H1 (cell line): ENCODE results near the gene MRPL43. TPM values are rescaled to one million over a fixed set of nuclear protein-coding genes. Genes with fewer than 3 reads are reported as not detected.
A peak's percentile ranks its signal among the peaks of the same experiment; 100 is the strongest.

Experiments
- CTCF ChIA-PET: fragments of 300-600 bp; sonication (Branson Sonifier 250); formaldehyde crosslinking; loops from one replicate; lab custom pipeline; 2021; ENCODE audit not compliant: partially characterized antibody; lab: Charles Lee
- POLR2A ChIA-PET: fragments of 300-600 bp; sonication (Branson Sonifier 250); formaldehyde crosslinking; loops from one replicate; lab custom pipeline; 2021; ENCODE audit warnings: inconsistent platforms; ENCODE audit not compliant: partially characterized antibody; lab: Charles Lee
- DNase-seq, 2 experiments: peaks; one replicate each; pipeline versions ENCODE4 v3.0.0 to v3.0.0-alpha.2; 2010 to 2022; ENCODE audit warnings: low spot score in 2 of 2, low read depth in 1 of 2, mixed read lengths in 1 of 2
- FAIRE-seq: peaks from 2 replicates; lab custom pipeline; 2011; peaks lifted over from hg19 to GRCh38; lab: Jason Lieb, UNC
- H2AFZ ChIP-seq: 2 replicates; pipeline ENCODE4 v1.8.1; 2012; ENCODE audit warnings: low read length, inconsistent platforms
- H2AK5ac ChIP-seq: 2 replicates; pipeline ENCODE4 v1.6.1; 2013; ENCODE audit warnings: low read depth, low read length
- H2BK120ac ChIP-seq: replicated peaks from 2 replicates; pipeline ENCODE3; 2013; ENCODE audit warnings: low read depth, low read length, inconsistent platforms
- H2BK12ac ChIP-seq: 2 replicates; pipeline ENCODE4 v1.6.1; 2013; ENCODE audit warnings: low read depth, low read length
- H2BK15ac ChIP-seq: 2 replicates; pipeline ENCODE4 v1.6.1; 2013; ENCODE audit warnings: low read length
- H2BK20ac ChIP-seq: 2 replicates; pipeline ENCODE4 v1.6.1; 2013; ENCODE audit warnings: low read length
- H2BK5ac ChIP-seq: 2 replicates; pipeline ENCODE4 v1.6.1; 2013; ENCODE audit warnings: low read depth, low read length
- H3K14ac ChIP-seq: 2 replicates; pipeline ENCODE4 v1.6.1; 2013; ENCODE audit warnings: inconsistent platforms; ENCODE audit not compliant: insufficient read length
- H3K18ac ChIP-seq: 2 replicates; pipeline ENCODE4 v1.6.1; 2013; ENCODE audit warnings: low read length; ENCODE audit errors: extremely low read depth
- H3K23ac ChIP-seq: 2 replicates; pipeline ENCODE4 v1.6.1; 2013; ENCODE audit warnings: inconsistent platforms; ENCODE audit not compliant: insufficient read length
- H3K23me2 ChIP-seq: 2 replicates; pipeline ENCODE4 v1.6.1; 2013; ENCODE audit warnings: low read depth, low read length
- H3K27ac ChIP-seq: 2 replicates; pipeline ENCODE4 v1.6.1; 2011; ENCODE audit warnings: low read depth, low read length, inconsistent platforms
- H3K27me3 ChIP-seq, 4 experiments: replicated peaks in 1 of 4; 1 replicate in 1 of 4; 2 replicates in 3 of 4; pipeline versions ENCODE4 v1.6.1 to v1.8.1; 2011 to 2013; ENCODE audit warnings: low read length in 3 of 4, mild to moderate bottlenecking in 3 of 4, inconsistent platforms in 2 of 4, mixed read lengths in 2 of 4, moderate library complexity in 1 of 4; ENCODE audit not compliant: control insufficient read depth in 3 of 4, insufficient read depth in 3 of 4; ENCODE audit errors: extremely low read depth in 1 of 4
- H3K36me3 ChIP-seq, 4 experiments: 2 replicates each; pipeline versions ENCODE4 v1.6.1 to v1.8.1; 2011 to 2013; ENCODE audit warnings: mild to moderate bottlenecking in 4 of 4, low read length in 3 of 4, moderate library complexity in 2 of 4, control low read depth in 1 of 4, inconsistent platforms in 1 of 4; ENCODE audit not compliant: insufficient read depth in 4 of 4, control insufficient read depth in 2 of 4
- H3K4ac ChIP-seq: replicated peaks from 2 replicates; pipeline ENCODE3; 2013; ENCODE audit warnings: low read length, low read depth, mixed read lengths, inconsistent platforms; ENCODE audit not compliant: insufficient read length
- H3K4me1 ChIP-seq, 4 experiments: replicated peaks in 1 of 4; 1 replicate in 1 of 4; 2 replicates in 3 of 4; pipeline versions ENCODE4 v1.6.1 to v1.8.1; 2011 to 2013; ENCODE audit warnings: low read length in 3 of 4, inconsistent platforms in 2 of 4, mixed read lengths in 1 of 4; ENCODE audit not compliant: insufficient read depth in 4 of 4, control insufficient read depth in 3 of 4
- H3K4me2 ChIP-seq, 2 experiments: 2 replicates each; pipeline versions ENCODE4 v1.6.1 to v1.8.1; 2011 to 2013; ENCODE audit warnings: low read depth in 2 of 2, low read length in 2 of 2, control low read depth in 1 of 2, inconsistent platforms in 1 of 2, mild to moderate bottlenecking in 1 of 2; ENCODE audit not compliant: insufficient read depth in 1 of 2
- H3K4me3 ChIP-seq, 4 experiments: fragments of 200-600, 300-600 bp in 1 of 4; sonication (generic), shearing (Covaris generic), sonication (Bioruptor Twin) in 1 of 4; 2 replicates each; pipeline versions ENCODE4 v1.5.1 to v1.8.1; 2011 to 2016; ENCODE audit warnings: low read length in 4 of 4, low read depth in 3 of 4, control low read depth in 2 of 4, inconsistent platforms in 2 of 4, mild to moderate bottlenecking in 2 of 4, mixed read lengths in 1 of 4, moderate library complexity in 1 of 4; ENCODE audit not compliant: insufficient read depth in 2 of 4; ENCODE audit errors: extremely low read depth in 1 of 4
- H3K56ac ChIP-seq: replicated peaks from 2 replicates; pipeline ENCODE3; 2013; ENCODE audit warnings: low read depth, mild to moderate bottlenecking, mixed read lengths, low read length, inconsistent platforms; ENCODE audit not compliant: insufficient read length
- H3K79me1 ChIP-seq: 2 replicates; pipeline ENCODE4 v1.6.1; 2013; ENCODE audit warnings: low read depth, low read length, control low read depth
- H3K79me2 ChIP-seq, 2 experiments: 2 replicates each; pipeline versions ENCODE4 v1.6.1 to v1.8.1; 2012 to 2013; ENCODE audit warnings: low read length in 2 of 2, mild to moderate bottlenecking in 2 of 2, inconsistent platforms in 1 of 2; ENCODE audit not compliant: insufficient read depth in 2 of 2, control insufficient read depth in 1 of 2
- H3K9ac ChIP-seq, 4 experiments: replicated peaks in 1 of 4; 1 replicate in 1 of 4; 2 replicates in 3 of 4; pipeline versions ENCODE4 v1.6.1 to v1.8.1; 2011 to 2013; ENCODE audit warnings: low read depth in 3 of 4, low read length in 3 of 4, control low read depth in 2 of 4, mild to moderate bottlenecking in 2 of 4, moderate library complexity in 2 of 4, inconsistent platforms in 1 of 4; ENCODE audit errors: extremely low read depth in 1 of 4
- H3K9me3 ChIP-seq, 2 experiments: 2 replicates each; pipeline versions ENCODE4 v1.6.1 to v1.8.1; 2012 to 2013; ENCODE audit warnings: mild to moderate bottlenecking in 2 of 2, moderate library complexity in 2 of 2, control low read depth in 1 of 2, inconsistent platforms in 1 of 2, low read depth in 1 of 2, low read length in 1 of 2, mixed read lengths in 1 of 2; ENCODE audit not compliant: insufficient read depth in 2 of 2
- H4K20me1 ChIP-seq, 2 experiments: replicated peaks in 1 of 2; 2 replicates each; pipeline versions ENCODE3 to v1.8.1; 2011 to 2013; ENCODE audit warnings: inconsistent platforms in 2 of 2, low read length in 2 of 2, mild to moderate bottlenecking in 1 of 2; ENCODE audit not compliant: insufficient read depth in 2 of 2, control insufficient read depth in 1 of 2
- H4K5ac ChIP-seq: 2 replicates; pipeline ENCODE4 v1.6.1; 2013; ENCODE audit warnings: low read length, low read depth, mixed read lengths, inconsistent platforms; ENCODE audit not compliant: insufficient read length
- H4K8ac ChIP-seq: 2 replicates; pipeline ENCODE4 v1.8.0; 2013; ENCODE audit warnings: mild to moderate bottlenecking, moderate library complexity, low read length, inconsistent platforms; ENCODE audit not compliant: insufficient read depth; ENCODE audit errors: extremely low read depth
- H4K91ac ChIP-seq: replicated peaks from 2 replicates; pipeline ENCODE3; 2013; ENCODE audit warnings: low read length, mixed read lengths, inconsistent platforms; ENCODE audit not compliant: insufficient read length
- CREB1 ChIP-seq: IDR thresholded peaks from 2 replicates; pipeline ENCODE4 v1.6.1; 2012; ENCODE audit warnings: inconsistent platforms
- CTCF ChIP-seq, 3 experiments: IDR thresholded peaks; 1 replicate in 2 of 3; 2 replicates in 1 of 3; pipeline versions ENCODE4 v1.5.1 to v1.6.1; 2011; ENCODE audit warnings: low read length in 3 of 3, mild to moderate bottlenecking in 3 of 3, inconsistent platforms in 2 of 3, low read depth in 1 of 3, moderate library complexity in 1 of 3; ENCODE audit not compliant: insufficient read depth in 1 of 3; ENCODE audit errors: control extremely low read depth in 1 of 3
- KDM4A ChIP-seq: IDR thresholded peaks from one replicate; pipeline ENCODE4 v1.7.1; 2012; ENCODE audit warnings: low read depth, mild to moderate bottlenecking, moderate library complexity, low read length, inconsistent platforms; ENCODE audit not compliant: severe bottlenecking
- RBBP5 ChIP-seq: IDR thresholded peaks from 2 replicates; pipeline ENCODE4 v1.7.1; 2012; ENCODE audit warnings: low read depth, mild to moderate bottlenecking, inconsistent platforms, low read length, moderate library complexity, borderline replicate concordance
- SP2 ChIP-seq: IDR thresholded peaks from 2 replicates; pipeline ENCODE4 v1.6.1; 2012; ENCODE audit warnings: mild to moderate bottlenecking, low read length, inconsistent platforms
- SP4 ChIP-seq: IDR thresholded peaks from 2 replicates; pipeline ENCODE4 v1.6.1; 2012; ENCODE audit warnings: low read length, inconsistent platforms
- SUZ12 ChIP-seq: fragments of 200-600 bp; sonication (generic); IDR thresholded peaks from 2 replicates; pipeline ENCODE4 v1.6.1; 2012; ENCODE audit warnings: mild to moderate bottlenecking, inconsistent platforms, low read length, moderate library complexity, mixed read lengths
- ZNF274 ChIP-seq: IDR thresholded peaks from 2 replicates; pipeline ENCODE4 v1.7.0; 2012; ENCODE audit warnings: low read length, borderline replicate concordance; ENCODE audit errors: extremely low read depth
- WGBS, 2 experiments: shearing (Covaris generic) in 1 of 2; methylation state at CpG; one replicate each; pipeline versions ENCODE4 v1.1.6 to v1.1.7; 2013 to 2015; ENCODE audit warnings: low lambda C conversion rate in 2 of 2, mixed read lengths in 2 of 2, inconsistent platforms in 1 of 2, low coverage in 1 of 2, missing lambda C conversion rate in 1 of 2; ENCODE audit not compliant: insufficient replicate concordance in 2 of 2, insufficient coverage in 1 of 2, insufficient read length in 1 of 2; ENCODE audit errors: extremely low coverage in 1 of 2, missing lambda C conversion rate in 1 of 2; 5-methylcytosine and 5-hydroxymethylcytosine counted together
- polyA plus RNA-seq, 7 experiments: library from polyadenylated mRNA; depleted of rRNA in 3 of 7; stranded (reverse) in 5 of 7; unstranded in 2 of 7; fragments of >200 nt in 5 of 7; fragments of 200-250 nt in 2 of 7; gene quantifications; 1 replicate in 5 of 7; 2 replicates in 1 of 7; 4 replicates in 1 of 7; pipeline versions ENCODE4 v1.2.1 to v1.2.3, GENCODE V29; 2011 to 2013; ENCODE audit warnings: missing spikeins in 2 of 7, mixed read lengths in 2 of 7
- total RNA-seq: library from RNA; stranded (reverse); fragmentation: NEBNext Ultra II Directional; extraction: Animal tissue kit (Norgen Biotek cat#: 25700); gene quantifications from 2 replicates; pipeline ENCODE4 v1.2.1, GENCODE V29; 2021

MRPL43 gene
- total and polyA plus RNA-seq, 2 of the 8 experiments (the other 6 are each of a cell fraction or from before 2014, with no cell fraction given), result 74.1 to 149 TPM

GRCh38 chr10:101031796-101032636 is 44.7 kb upstream of the MRPL43 start:
- no peaks in the 10 kb centered on the region; the same call in 1 of the 2 replicates for H3K79me1 ChIP-seq
- H3K79me2 ChIP-seq, result no peaks in the 10 kb centered on the region
- H3K27me3 ChIP-seq, result peaks cover 1 to 45% (median 36%) of the 10 kb centered on the region in 4 experiments
- no peak overlapping the region; the same call in 1 of the 2 replicates for H3K18ac ChIP-seq
- H2BK12ac ChIP-seq, result peak overlapping the region; percentile 80; the same call in 1 of the 2 replicates
- no peak overlapping the region for H3K14ac ChIP-seq
- H3K4me2 ChIP-seq, result peak overlapping the region; percentile 91 to 99
- peak overlapping the region; percentile 75; the same call in 1 of the 2 replicates for H4K8ac ChIP-seq
- H3K36me3 ChIP-seq, result no peaks in the 10 kb centered on the region
- no peak overlapping the region for H2AK5ac ChIP-seq
- DNase-seq (peak in 1 of 2 experiments; percentile 83), FAIRE-seq (no peak)
- ChIA-PET CTCF (interaction anchor here (0.6 to 51.8 kb wide), 12 partner anchors 8 to 172 kb away, joined by 3 to 2176 read pairs (median 7); partner anchors contain the start of gene KAZALD1), POLR2A (interaction anchor here (0.5 to 3.5 kb wide), 6 partner anchors 9 to 84 kb away, joined by 3 to 24 read pairs (median 6); no protein-coding TSS in a partner anchor)
- H4K20me1 ChIP-seq, result peaks cover 0 to 3% of the 10 kb centered on the region in 2 experiments
- no peak overlapping the region for H3K56ac ChIP-seq
- no peak overlapping the region for H4K5ac ChIP-seq
- H2BK5ac ChIP-seq, result no peak overlapping the region
- 1% methylated on average over 42 of the region's 47 CpGs; no CpG with 5 or more reads in 1 of the 2 experiments for WGBS, 2 experiments
- peak overlapping the region; percentile 41 to 66 (median 58) for H3K4me3 ChIP-seq
- H3K23me2 ChIP-seq, result peaks cover 17% of the 10 kb centered on the region
- H3K27ac ChIP-seq, result no peak overlapping the region
- no peaks in the 10 kb centered on the region for H3K9me3 ChIP-seq
- H3K9ac ChIP-seq, result peak overlapping the region in 2 of 4 experiments; percentile 5 to 13; a peak in 1 of 7 replicates
- H2AFZ ChIP-seq, result 0 out of 2 replicates have a peak overlapping the region, but pooled peaks have one; percentile 27
- no peak overlapping the region for H3K23ac ChIP-seq
- no peak overlapping the region for H3K4ac ChIP-seq
- H4K91ac ChIP-seq, result no peak overlapping the region
- H3K4me1 ChIP-seq, result peaks cover 0 to 26% (median 21%) of the 10 kb centered on the region in 4 experiments; a peak in 6 of 7 replicates
- H2BK15ac ChIP-seq, result no peak overlapping the region
- H2BK20ac ChIP-seq, result no peak overlapping the region
- no peak overlapping the region for H2BK120ac ChIP-seq
- TF ChIP-seq SUZ12 (peak; percentile 61), SP4 (0 out of 2 replicates have a peak, but pooled peaks have one; percentile 6), KDM4A (peak; percentile 73), ZNF274 (no peak), RBBP5 (0 out of 2 replicates have a peak, but pooled peaks have one; percentile 18), SP2 (no peak), CTCF (IDR thresholded peaks at IDR 0.05; ENCODE audit: control extremely low read depth in 1 of 3, insufficient read depth in 1 of 3, low read depth in 1 of 3, low read length in 3 of 3) (no peak), CREB1 (0 out of 2 replicates have a peak, but pooled peaks have one; percentile 58)
